ENCODE data around the gene PITRM1. TPM values are rescaled to one million over a fixed set of nuclear protein-coding genes. Genes with fewer than 3 reads are reported as not detected.
"Not testable (repeated sequence)": the region's sequence is repeated elsewhere in the genome, so short reads cannot be mapped to it uniquely, and the experiment has no call there.

PITRM1 gene
- total RNA-seq, 1 experiment from 2014 or later, result 34.6 TPM

DNA sequence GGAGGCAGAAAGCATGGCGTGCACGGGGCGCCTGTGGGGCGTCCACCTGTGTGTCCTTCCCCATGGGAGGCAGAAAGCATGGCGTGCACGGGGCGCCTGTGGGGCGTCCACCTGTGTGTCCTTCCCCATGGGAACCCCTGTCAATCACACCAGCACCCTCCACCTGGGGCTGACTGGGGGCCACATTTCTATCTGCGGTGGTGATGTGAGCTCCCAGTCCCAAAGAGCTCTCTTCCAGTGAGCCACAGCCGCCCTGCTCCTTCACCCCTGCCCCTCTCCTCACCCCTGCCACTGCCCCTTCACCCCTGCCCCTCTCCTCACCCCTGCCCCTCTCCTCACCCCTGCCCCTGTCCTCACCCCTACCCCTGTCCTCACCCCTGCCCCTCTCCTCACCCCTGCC, 66.3 kb downstream of the PITRM1 start:
- H3K27me3 ChIP-seq (ENCODE audit: control insufficient read depth, insufficient read depth, low read length); DNase-seq; H3K4me3 ChIP-seq (ENCODE audit: insufficient read depth, low read depth, low read length): not testable (repeated sequence)
- H3K36me3 ChIP-seq (replicated peaks; ENCODE audit: control insufficient read depth, insufficient read depth, low read length), result peaks cover 47% of the 10 kb centered on the region

DNA sequence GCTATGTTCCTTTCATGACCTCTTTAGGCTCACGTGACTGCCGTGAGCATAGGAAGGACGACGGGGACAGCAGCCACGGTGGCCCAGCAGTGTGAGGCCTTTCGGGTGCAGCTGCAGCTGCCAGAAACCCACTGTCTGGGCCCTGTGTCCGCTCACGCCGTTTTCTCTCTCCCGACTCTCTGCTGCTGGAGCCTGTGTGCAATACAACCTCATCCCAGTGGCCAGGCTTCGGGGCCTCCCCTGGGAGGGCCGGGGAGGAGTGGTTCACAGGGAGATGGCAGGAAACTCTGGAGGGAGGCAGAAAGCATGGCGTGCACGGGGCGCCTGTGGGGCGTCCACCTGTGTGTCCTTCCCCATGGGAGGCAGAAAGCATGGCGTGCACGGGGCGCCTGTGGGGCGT, 66.7 kb downstream of the PITRM1 start:
- H3K36me3 ChIP-seq (replicated peaks; ENCODE audit: control insufficient read depth, insufficient read depth, low read length), result peaks cover 43% of the 10 kb centered on the region

DNA sequence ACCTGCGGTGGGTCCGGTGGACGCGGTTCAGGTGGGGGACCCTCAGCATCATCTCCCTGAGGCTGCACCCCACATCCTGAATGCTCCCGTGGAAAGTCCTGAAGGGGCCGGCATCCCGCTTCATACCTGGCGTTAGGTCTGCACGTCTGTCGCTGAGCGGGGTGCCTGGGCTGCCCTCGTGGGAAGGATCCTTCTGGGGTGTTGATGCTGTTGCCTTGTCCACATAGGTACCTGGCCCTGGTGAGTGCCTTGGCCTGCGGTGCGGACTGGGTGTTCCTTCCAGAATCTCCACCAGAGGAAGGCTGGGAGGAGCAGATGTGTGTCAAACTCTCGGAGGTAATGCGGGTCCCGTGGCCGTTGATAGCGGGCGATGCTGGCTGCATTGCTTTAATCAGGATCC, 67.4 kb downstream of the PITRM1 start:
- Histone ChIP-seq H3K36me3 (replicated peaks; ENCODE audit: control insufficient read depth, insufficient read depth, low read length) (peaks cover 39% of the 10 kb centered on the region), H3K4me3 (ENCODE audit: insufficient read depth, low read depth, low read length) (no peak overlapping the region), H3K27me3 (ENCODE audit: control insufficient read depth, insufficient read depth, low read length) (no peaks in the 10 kb centered on the region)
- DNase-seq, result no peak

More for the DNA sequence above, 66.7 kb downstream of the PITRM1 start:
- H3K27me3 ChIP-seq (ENCODE audit: control insufficient read depth, insufficient read depth, low read length), result no peaks in the 10 kb centered on the region
- no peak for DNase-seq
- H3K4me3 ChIP-seq (ENCODE audit: insufficient read depth, low read depth, low read length), result no peak overlapping the region

DNA sequence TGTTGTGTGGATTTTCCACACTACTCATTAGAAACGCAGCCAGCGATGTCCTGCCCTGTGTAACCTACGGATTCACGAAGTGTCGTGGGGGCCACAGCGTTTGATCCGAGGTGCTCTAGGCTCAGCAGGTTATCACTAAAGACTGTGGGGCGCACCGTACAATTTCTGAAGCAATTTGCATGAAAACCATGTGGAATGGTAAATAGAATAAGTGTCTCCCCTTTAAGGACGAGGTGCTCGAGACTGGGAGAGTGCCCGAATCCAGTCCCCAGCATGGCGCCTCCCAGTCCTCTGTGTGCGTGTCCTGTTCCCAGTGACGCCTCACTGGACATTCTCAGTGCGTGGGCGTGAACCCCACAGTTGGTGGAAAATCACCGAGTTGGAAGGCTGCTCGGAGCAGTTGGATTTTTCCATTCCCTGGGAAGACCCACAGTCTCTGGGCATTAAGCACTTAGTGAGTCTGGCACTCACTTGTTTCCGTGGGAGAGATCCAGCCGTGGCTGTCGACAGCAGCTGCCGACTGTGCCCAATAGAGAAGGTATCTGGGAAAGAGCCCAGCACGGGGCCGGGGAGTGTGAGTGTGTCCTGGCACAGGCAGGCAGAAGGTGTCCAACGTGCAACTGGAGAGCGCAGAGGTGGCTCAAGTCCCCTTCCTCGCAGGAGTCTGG, 68.2 kb downstream of the PITRM1 start:
- DNase-seq, result no peak
- H3K36me3 ChIP-seq (replicated peaks; ENCODE audit: control insufficient read depth, insufficient read depth, low read length), result peaks cover 42% of the 10 kb centered on the region
- no peak overlapping the region for H3K4me3 ChIP-seq (ENCODE audit: insufficient read depth, low read depth, low read length)
- H3K27me3 ChIP-seq (ENCODE audit: control insufficient read depth, insufficient read depth, low read length), result no peaks in the 10 kb centered on the region

DNA sequence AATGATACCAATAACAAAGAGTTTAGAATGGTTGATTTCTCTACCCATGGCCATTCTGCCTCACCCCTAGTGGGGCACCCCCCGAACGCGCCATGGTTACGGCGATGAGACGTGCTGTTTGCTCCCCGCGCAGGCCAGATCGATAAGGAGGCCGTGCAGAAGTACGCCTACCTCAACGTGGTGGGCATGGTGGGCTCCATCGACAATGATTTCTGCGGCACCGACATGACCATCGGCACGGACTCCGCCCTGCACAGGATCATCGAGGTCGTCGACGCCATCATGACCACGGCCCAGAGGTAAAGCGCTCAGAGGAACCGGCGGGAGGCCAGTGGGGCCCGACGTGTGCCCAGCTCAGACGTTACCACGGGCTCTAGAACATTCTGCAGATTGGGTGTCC, 68.9 kb downstream of the PITRM1 start:
- H3K27me3 ChIP-seq (ENCODE audit: control insufficient read depth, insufficient read depth, low read length), result no peaks in the 10 kb centered on the region
- no peak overlapping the region for H3K4me3 ChIP-seq (ENCODE audit: insufficient read depth, low read depth, low read length)
- no peak for DNase-seq
- peaks cover 36% of the 10 kb centered on the region for H3K36me3 ChIP-seq (replicated peaks; ENCODE audit: control insufficient read depth, insufficient read depth, low read length)

DNA sequence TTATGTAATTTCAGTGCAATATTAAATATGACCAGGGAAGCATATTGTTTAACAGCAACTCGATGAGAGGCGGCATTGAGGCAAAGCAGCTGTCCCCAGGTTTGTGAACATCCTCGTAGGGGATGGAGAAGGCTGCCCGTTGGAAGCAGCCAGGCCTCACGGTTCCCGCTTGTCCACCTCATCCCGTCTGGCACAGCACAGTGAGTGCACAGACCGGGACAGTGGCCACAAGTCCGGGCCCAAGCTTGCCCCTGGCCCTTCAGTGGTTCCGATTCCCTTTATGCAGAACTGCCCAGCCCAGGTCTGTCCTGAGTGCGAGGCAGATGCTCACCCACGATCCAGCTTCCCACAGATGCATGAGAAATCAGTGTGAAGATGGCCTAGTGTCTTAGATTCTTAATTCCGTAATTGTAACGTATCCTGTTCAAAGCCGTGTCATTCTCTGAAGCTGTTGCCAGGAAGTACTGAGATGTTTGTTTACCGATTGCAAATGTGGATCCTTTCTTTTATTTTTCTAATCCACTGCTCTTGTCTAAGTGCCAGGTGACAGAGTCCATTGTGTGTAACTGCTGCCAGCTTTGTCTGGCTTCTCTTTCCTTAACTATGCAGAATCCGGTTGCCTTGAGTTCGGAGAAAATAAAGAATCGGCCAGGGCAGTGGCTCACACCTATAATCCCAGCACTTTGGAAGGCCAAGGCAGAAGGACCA, 69.7 kb downstream of the PITRM1 start:
- H3K4me3 ChIP-seq (ENCODE audit: insufficient read depth, low read depth, low read length), result no peak overlapping the region
- no peaks in the 10 kb centered on the region for H3K27me3 ChIP-seq (ENCODE audit: control insufficient read depth, insufficient read depth, low read length)
- H3K36me3 ChIP-seq (replicated peaks; ENCODE audit: control insufficient read depth, insufficient read depth, low read length), result peaks cover 30% of the 10 kb centered on the region
- no peak for DNase-seq

DNA sequence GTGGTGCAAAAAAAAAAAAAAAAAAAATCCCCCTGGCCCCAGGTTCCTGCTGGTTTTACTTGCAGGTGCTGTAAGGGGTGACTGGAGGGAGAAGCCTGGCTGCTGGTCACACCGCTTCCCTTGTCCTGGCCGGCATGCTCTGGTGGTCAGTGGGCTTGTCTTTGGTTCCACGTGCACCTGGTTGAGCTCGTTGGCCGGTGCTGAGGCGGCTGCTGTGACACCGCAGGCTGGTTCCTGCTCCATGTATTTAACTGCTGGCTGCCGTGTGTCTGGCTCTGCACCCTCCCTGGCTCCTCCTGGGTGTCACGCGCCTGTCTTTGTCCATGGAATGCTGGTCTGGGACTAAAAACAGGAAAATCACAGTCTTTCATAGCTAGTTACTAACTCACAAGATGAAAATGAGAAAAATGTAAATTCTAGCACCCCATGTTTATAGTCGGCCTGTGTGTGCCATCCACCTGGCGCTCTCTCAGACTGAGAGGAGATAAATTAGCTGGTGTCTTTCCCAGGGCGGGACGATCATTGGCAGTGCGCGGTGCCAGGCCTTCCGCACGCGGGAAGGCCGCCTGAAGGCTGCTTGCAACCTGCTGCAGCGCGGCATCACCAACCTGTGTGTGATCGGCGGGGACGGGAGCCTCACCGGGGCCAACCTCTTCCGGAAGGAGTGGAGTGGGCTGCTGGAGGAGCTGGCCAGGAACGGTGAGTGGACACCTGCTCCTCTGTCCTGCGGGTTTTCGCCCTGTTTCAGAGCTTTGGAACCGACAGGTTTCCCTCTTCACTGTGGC, 71.5 kb downstream of the PITRM1 start:
- H3K27me3 ChIP-seq (ENCODE audit: control insufficient read depth, insufficient read depth, low read length), result no peaks in the 10 kb centered on the region
- peaks cover 22% of the 10 kb centered on the region for H3K36me3 ChIP-seq (replicated peaks; ENCODE audit: control insufficient read depth, insufficient read depth, low read length)
- no peak for DNase-seq
- H3K4me3 ChIP-seq (ENCODE audit: insufficient read depth, low read depth, low read length), result no peak overlapping the region

DNA sequence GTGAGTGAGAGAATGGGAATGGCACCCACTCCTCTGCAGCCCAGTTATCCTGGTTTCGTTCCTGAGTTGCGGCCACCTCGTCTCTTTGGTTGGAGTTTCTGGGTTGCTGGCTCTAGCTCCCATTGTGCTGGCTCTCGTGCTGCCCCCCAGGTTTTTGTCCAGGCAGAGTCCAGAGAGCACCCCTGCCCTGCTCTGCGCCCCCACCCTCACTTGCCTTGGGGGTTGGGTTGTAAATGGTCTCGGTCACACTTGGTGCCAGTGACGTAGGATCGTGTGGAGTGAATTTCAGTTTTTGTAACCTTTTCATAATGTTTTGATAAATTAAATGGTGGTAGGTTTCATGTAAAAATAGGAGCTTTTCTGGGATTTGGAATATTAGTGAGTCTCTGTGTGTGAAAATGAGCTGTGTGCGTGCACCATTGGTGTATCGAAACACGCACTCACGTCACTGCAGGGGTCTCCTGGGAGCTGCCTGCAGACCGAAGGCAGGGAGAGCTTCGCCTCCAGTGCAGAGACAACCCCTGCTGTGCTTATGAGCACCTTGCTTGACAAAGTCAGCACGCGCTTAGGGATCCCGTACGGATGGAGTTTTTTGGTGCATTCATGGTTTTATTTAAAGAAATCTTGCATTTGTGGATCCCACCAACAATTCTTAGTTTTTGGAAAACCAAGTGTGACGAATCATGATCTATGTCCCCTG, 72.3 kb downstream of the PITRM1 start:
- H3K36me3 ChIP-seq (replicated peaks; ENCODE audit: control insufficient read depth, insufficient read depth, low read length), result peaks cover 21% of the 10 kb centered on the region
- DNase-seq, result no peak
- no peak overlapping the region for H3K4me3 ChIP-seq (ENCODE audit: insufficient read depth, low read depth, low read length)
- no peaks in the 10 kb centered on the region for H3K27me3 ChIP-seq (ENCODE audit: control insufficient read depth, insufficient read depth, low read length)

DNA sequence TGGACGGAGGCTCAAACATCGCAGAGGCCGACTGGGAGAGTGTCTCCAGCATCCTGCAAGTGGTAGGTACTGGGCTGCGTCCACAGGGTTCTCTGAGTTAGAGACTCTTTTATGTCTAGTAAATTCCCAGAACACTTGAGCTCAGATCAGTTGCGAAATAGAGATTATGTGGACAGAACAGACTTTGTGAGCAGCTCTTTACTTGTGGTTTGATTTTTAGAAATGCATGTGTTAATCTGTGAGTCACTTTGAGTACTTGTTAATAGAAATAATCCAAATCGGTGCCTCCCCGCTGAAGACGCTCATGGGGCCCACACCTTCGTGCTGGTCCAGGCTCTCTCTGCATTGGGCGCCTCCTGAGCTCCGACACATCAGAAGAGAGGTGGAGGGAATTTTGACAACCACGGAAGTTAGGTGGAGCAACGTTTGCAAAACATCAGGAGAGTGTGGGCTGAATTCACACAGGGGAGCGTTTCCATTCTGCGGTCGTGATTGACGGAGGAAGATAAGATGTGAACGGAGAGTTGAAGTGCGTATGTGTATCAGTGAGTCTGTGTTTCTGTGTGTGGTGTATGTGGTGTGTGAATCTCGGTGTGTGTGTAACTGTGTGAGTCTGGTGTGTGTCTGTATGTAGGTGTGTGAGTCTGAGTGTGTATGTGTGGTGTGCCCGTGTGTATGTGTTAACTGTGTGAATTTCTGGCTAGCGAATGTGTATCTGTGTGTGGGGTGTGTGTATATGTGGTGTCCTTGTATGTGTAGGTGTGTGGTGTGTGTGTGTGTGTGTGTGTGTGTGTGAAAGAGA, 73.1 kb downstream of the PITRM1 start:
- DNase-seq, result no peak

DNA sequence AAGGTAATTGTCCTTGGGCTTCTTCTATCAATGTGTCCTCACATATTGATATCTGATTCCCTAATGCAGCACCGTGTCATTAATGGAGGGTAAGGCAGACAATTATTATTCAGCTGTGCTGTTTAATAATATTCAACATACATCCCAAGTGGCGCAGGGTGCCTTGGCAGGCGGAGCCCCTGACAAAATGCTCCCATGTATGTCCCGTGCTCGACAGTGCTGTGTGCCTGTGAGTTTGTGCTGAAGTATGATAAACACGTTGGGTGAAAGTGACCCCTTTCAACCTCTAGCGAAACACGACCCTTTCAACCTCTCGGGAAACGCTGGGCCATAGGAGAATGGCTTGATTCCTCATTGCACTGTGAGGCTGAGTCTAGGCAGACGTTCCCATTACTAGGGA, 73.9 kb downstream of the PITRM1 start:
- H3K36me3 ChIP-seq (replicated peaks; ENCODE audit: control insufficient read depth, insufficient read depth, low read length), result peaks cover 11% of the 10 kb centered on the region
- DNase-seq, result no peak
- no peak overlapping the region for H3K4me3 ChIP-seq (ENCODE audit: insufficient read depth, low read depth, low read length)
- no peaks in the 10 kb centered on the region for H3K27me3 ChIP-seq (ENCODE audit: control insufficient read depth, insufficient read depth, low read length)

More for the DNA sequence above, 73.1 kb downstream of the PITRM1 start:
- Histone ChIP-seq H3K4me3 (ENCODE audit: insufficient read depth, low read depth, low read length) (no peak overlapping the region), H3K36me3 (replicated peaks; ENCODE audit: control insufficient read depth, insufficient read depth, low read length) (peaks cover 15% of the 10 kb centered on the region), H3K27me3 (ENCODE audit: control insufficient read depth, insufficient read depth, low read length) (no peaks in the 10 kb centered on the region)

DNA sequence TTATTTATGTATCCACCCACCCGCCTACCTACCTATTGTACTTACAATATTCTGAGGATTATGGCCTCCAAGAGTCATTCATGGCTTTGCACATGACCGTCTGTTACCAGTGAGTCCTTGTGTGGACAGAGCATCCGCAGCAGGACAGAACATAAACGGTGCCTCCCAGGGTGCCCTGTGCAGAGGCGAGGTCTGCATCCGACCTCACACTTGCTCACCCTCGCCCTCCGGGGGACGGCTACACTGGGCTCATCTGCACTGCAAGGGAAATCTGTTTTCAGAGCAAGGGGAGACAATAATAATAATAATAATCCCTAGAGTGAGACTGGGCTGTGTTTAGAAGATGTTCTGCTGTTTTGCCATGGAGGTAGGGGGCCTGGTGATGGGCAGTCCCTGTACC, 75.4 kb downstream of the PITRM1 start:
- no peak overlapping the region for H3K4me3 ChIP-seq (ENCODE audit: insufficient read depth, low read depth, low read length)
- H3K36me3 ChIP-seq (replicated peaks; ENCODE audit: control insufficient read depth, insufficient read depth, low read length), result peaks cover 7% of the 10 kb centered on the region
- DNase-seq, result no peak
- no peaks in the 10 kb centered on the region for H3K27me3 ChIP-seq (ENCODE audit: control insufficient read depth, insufficient read depth, low read length)

DNA sequence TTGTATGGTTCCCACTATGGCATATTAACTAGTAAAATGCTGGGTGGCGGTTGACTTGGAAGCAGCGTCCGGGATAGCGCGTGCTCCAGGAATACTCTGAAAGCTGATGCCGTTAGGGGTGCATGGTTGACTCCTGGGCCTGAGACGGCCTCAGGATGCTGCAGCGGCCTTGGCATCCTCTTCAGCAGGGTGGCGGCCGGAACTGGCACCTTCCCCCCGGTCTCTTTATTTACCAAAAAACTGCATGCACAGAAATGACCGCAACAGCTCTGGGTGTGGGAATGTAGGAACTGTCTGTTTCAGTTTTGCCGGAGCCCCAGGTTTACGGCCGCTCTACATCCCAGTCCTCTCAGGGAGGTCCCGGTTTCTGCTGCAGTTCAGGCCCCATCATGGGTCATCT, 76.4 kb downstream of the PITRM1 start:
- Histone ChIP-seq H3K27me3 (ENCODE audit: control insufficient read depth, insufficient read depth, low read length) (no peaks in the 10 kb centered on the region), H3K36me3 (replicated peaks; ENCODE audit: control insufficient read depth, insufficient read depth, low read length) (peaks cover 7% of the 10 kb centered on the region), H3K4me3 (ENCODE audit: insufficient read depth, low read depth, low read length) (no peak overlapping the region)
- DNase-seq, result no peak

DNA sequence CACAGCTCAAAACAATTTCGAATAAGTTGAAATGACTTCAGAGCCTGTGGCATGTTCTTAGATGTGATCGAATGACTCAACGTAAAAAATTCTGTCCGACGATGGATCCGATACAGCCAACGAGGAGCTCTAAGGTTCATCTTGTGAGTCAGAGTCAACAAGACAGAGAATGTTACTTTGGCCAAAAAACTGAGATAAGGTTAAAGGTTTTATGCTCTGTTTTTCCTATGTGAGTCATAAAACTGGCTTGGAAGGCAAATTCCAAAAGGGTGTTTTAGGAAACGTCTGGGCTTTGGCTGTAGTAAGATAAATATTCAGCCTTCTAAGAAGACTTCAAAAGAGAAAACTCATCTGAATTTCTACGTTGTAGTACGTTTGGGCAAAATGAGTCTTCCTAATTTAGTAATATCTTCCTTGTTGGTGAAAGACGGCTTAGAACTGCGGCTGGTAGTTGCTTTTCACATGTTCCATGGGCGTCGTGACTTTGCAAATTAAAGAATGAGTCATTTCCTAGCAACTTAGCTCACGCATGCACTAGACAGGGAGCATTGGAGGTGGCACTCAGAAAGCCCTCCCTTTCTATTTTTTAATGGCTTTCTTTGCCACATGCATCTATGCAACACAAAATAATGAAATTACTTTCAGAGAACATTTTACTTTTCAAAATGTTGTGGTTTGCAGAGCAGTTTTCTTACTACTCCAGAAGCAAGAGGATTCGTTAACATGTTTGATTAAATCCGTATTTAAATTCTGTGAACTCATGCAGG, 77.0 kb downstream of the PITRM1 start:
- Histone ChIP-seq H3K4me3 (ENCODE audit: insufficient read depth, low read depth, low read length) (no peak overlapping the region), H3K36me3 (replicated peaks; ENCODE audit: control insufficient read depth, insufficient read depth, low read length) (peaks cover 6% of the 10 kb centered on the region), H3K27me3 (ENCODE audit: control insufficient read depth, insufficient read depth, low read length) (no peaks in the 10 kb centered on the region)
- DNase-seq, result no peak
